Measurements from ENCODE around the gene ADAMTSL2.
A peak's percentile ranks its signal among the peaks of the same experiment; 100 is the strongest.
"Not testable (repeated sequence)": the region's sequence is repeated elsewhere in the genome, so short reads cannot be mapped to it uniquely, and the experiment has no call there.

The ADAMTSL2 gene

GRCh38 chr9:133560944-133561343, 26.4 kb downstream of the ADAMTSL2 start:
- no peak for DNase-seq

GRCh38 chr9:133561976-133562554, 27.6 kb downstream of the ADAMTSL2 start:
- no peak for DNase-seq

- DNase-seq, result no peak
These were observed 28.2 kb downstream of the ADAMTSL2 start for GRCh38 chr9:133562611-133563290.

GRCh38 chr9:133563291-133563796, 28.8 kb downstream of the ADAMTSL2 start:
- DNase-seq, result peak; percentile 60

GRCh38 chr9:133563814-133564213, 29.3 kb downstream of the ADAMTSL2 start:
- DNase-seq, result not testable (repeated sequence)

- DNase-seq, result no peak
These were observed 30.1 kb downstream of the ADAMTSL2 start for GRCh38 chr9:133564451-133565116.

GRCh38 chr9:133566382-133566781, 31.9 kb downstream of the ADAMTSL2 start:
- no peak for DNase-seq

GRCh38 chr9:133566817-133567216, 32.3 kb downstream of the ADAMTSL2 start:
- no peak for DNase-seq

- DNase-seq, result no peak
These were observed 33.7 kb downstream of the ADAMTSL2 start for GRCh38 chr9:133568186-133568585.

GRCh38 chr9:133569121-133569785, 34.7 kb downstream of the ADAMTSL2 start:
- DNase-seq, result no peak

GRCh38 chr9:133569891-133570690, 35.6 kb downstream of the ADAMTSL2 start:
- no peak for DNase-seq

GRCh38 chr9:133570691-133571080, 36.2 kb downstream of the ADAMTSL2 start:
- no peak for DNase-seq

GRCh38 chr9:133571391-133571890, 36.9 kb downstream of the ADAMTSL2 start:
- DNase-seq, result no peak

GRCh38 chr9:133571896-133572595, 37.5 kb downstream of the ADAMTSL2 start:
- no peak for DNase-seq

GRCh38 chr9:133572821-133573361, 38.4 kb downstream of the ADAMTSL2 start:
- peak; percentile 68 for DNase-seq

GRCh38 chr9:133573791-133574515, 39.4 kb downstream of the ADAMTSL2 start:
- no peak for DNase-seq

- DNase-seq, result no peak
These were observed 40.3 kb downstream of the ADAMTSL2 start for GRCh38 chr9:133574771-133575170.

GRCh38 chr9:133575186-133576030, 40.9 kb downstream of the ADAMTSL2 start:
- DNase-seq, result no peak

- no peak for DNase-seq
These were observed 41.7 kb downstream of the ADAMTSL2 start for GRCh38 chr9:133576031-133576874.

Measured in right forelimb (tissue), 1 donor.